Sigmoid colon (tissue), 7 donors: ENCODE measurements around the gene CDC25A. TPM values are rescaled to one million over a fixed set of nuclear protein-coding genes. Genes with fewer than 3 reads are reported as not detected.
"Not testable (repeated sequence)": the region's sequence is repeated elsewhere in the genome, so short reads cannot be mapped to it uniquely, and the experiment has no call there.

Source experiments
- DNase-seq: peaks from one replicate; pipeline ENCODE4 v3.0.0-alpha.2; 2019
- H3K27ac ChIP-seq, 4 donors: fragments of 200-600 bp; sonication (generic); one replicate each; pipeline ENCODE4 v1.5.1; 2016 to 2019; ENCODE audit warnings: mild to moderate bottlenecking in 1 of 4
- H3K27me3 ChIP-seq, 3 donors: fragments of 200-600 bp; sonication (generic); one replicate each; pipeline ENCODE4 v1.5.1; 2019; ENCODE audit warnings: mild to moderate bottlenecking in 1 of 3
- H3K36me3 ChIP-seq, 4 donors: fragments of 200-600 bp; sonication (generic); one replicate each; pipeline ENCODE4 v1.5.1; 2016 to 2019
- H3K4me1 ChIP-seq, 4 donors: fragments of 200-600 bp; sonication (generic); one replicate each; pipeline ENCODE4 v1.5.1; 2017 to 2019
- H3K4me3 ChIP-seq, 4 donors: fragments of 200-600 bp; sonication (generic); one replicate each; pipeline ENCODE4 v1.5.1; 2017 to 2019; ENCODE audit warnings: mild to moderate bottlenecking in 2 of 4, moderate library complexity in 1 of 4
- H3K9me3 ChIP-seq, 4 donors: fragments of 200-600 bp in 3 of 4; sonication (generic) in 3 of 4; one replicate each; pipeline versions ENCODE4 v1.5.1 to v1.6.1; 2013 to 2019
- EP300 ChIP-seq, 4 donors: sonication (generic); formaldehyde crosslinking; IDR thresholded peaks; one replicate each; pipeline ENCODE4 v1.6.1; 2017; ENCODE audit warnings: antibody characterized with exemption in 4 of 4
- POLR2A ChIP-seq, 2 donors: fragments of 450-650 bp; IDR thresholded peaks; one replicate each; pipeline ENCODE4 v1.6.1; 2016; ENCODE audit warnings: antibody characterized with exemption in 2 of 2, mild to moderate bottlenecking in 2 of 2, moderate library complexity in 2 of 2
- POLR2AphosphoS5 ChIP-seq, 4 donors: sonication (generic); formaldehyde crosslinking; IDR thresholded peaks; one replicate each; pipeline ENCODE4 v1.6.1; 2017; ENCODE audit warnings: antibody characterized with exemption in 4 of 4
- WGBS, 2 donors: extraction: QIAGEN DNeasy Blood & Tissue Kit; methylation state at CpG; one replicate each; pipeline ENCODE4 v1.1.7; 2013; 5-methylcytosine and 5-hydroxymethylcytosine counted together
- intact Hi-C: fragments of 100-400 bp; cut with DNase I; formaldehyde crosslinking; loops from one replicate; pipeline ENCODE4 v1.15.1; 2023
- polyA plus RNA-seq, 3 donors: library from polyadenylated mRNA; stranded (reverse); fragments of 200-250 nt; gene quantifications; one replicate each; pipeline ENCODE4 v1.2.3, GENCODE V29; 2013
- total RNA-seq, 4 donors: library from RNA; depleted of rRNA; stranded (reverse); fragments of >200 nt; gene quantifications; one replicate each; pipeline ENCODE4 v1.1.0, GENCODE V29; 2016
- TF ChIP-seq, protein P1 (sequence below), 4 experiments: fragments of 450-650 bp in 3 of 4; fragments of 200-600 bp in 1 of 4; IDR thresholded peaks; one replicate each; pipeline ENCODE4 v1.5.1; 2016 to 2019; ENCODE audit warnings: antibody characterized with exemption in 4 of 4, mild to moderate bottlenecking in 3 of 4, moderate library complexity in 2 of 4
- donor health status: healthy with polysubstance abuse.
- donor health status: Bipolar disorder and iron deficiency.
- donor health status: healthy.

Gene CDC25A
- total and polyA plus RNA-seq, 7 donors, result 0.27 to 8.1 (median 2.6) TPM; not detected in 1

DNA sequence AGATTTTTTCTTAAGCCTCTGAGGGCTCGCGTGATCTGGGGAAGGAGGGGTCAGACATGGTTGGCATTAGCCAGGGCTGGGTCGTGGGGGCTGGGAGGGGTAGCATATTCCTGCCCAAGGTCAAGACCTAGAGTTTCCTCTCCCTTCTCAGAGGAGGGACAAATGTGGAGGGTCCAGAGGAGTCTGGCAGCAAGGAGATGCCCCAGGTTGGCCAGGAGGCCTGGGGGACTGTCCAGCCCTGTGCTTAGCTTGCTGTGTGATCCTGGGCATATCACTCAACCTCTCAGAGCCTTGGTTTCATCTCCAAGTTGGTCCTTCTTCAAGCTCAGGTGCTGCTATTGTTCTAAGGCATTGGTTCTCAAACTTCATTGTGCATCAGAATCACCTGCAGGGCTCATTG lies 26.0 kb upstream of the CDC25A start:
- Histone ChIP-seq H3K9me3 (no peaks in the 10 kb centered on the region), H3K27me3 (no peaks in the 10 kb centered on the region), H3K4me3 (no peak overlapping the region), H3K27ac (no peak overlapping the region), H3K4me1 (peaks cover 0 to 17% (median 16%) of the 10 kb centered on the region in 4 donors), H3K36me3 (no peaks in the 10 kb centered on the region)
- intact Hi-C loops, result no loop called here
- 92 to 94% methylated on average over 3 of the region's 3 CpGs for WGBS, 2 donors
- DNase-seq, result no peak
- TF ChIP-seq, protein P1, sequence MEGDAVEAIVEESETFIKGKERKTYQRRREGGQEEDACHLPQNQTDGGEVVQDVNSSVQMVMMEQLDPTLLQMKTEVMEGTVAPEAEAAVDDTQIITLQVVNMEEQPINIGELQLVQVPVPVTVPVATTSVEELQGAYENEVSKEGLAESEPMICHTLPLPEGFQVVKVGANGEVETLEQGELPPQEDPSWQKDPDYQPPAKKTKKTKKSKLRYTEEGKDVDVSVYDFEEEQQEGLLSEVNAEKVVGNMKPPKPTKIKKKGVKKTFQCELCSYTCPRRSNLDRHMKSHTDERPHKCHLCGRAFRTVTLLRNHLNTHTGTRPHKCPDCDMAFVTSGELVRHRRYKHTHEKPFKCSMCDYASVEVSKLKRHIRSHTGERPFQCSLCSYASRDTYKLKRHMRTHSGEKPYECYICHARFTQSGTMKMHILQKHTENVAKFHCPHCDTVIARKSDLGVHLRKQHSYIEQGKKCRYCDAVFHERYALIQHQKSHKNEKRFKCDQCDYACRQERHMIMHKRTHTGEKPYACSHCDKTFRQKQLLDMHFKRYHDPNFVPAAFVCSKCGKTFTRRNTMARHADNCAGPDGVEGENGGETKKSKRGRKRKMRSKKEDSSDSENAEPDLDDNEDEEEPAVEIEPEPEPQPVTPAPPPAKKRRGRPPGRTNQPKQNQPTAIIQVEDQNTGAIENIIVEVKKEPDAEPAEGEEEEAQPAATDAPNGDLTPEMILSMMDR (IDR thresholded peaks at IDR 0.05), result no peak
- no peak for TF ChIP-seq EP300 (IDR thresholded peaks at IDR 0.05)
- TF ChIP-seq POLR2AphosphoS5 (IDR thresholded peaks at IDR 0.05), result no peak
- TF ChIP-seq POLR2A (IDR thresholded peaks at IDR 0.05), result no peak

DNA sequence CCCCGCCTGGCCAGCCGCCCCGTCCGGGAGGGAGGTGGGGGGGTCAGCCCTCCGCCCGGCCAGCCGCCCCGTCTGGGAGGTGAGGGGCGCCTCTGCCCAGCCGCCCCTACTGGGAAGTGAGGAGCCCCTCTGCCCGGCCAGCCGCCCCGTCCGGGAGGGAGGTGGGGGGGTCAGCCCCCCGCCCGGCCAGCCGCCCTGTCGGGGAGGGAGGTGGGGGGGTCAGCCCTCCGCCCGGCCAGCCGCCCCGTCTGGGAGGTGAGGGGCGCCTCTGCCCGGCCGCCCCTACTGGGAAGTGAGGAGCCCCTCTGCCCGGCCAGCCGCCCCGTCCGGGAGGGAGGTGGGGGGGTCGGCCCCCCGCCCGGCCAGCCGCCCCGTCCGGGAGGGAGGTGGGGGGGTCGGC lies 23.6 kb upstream of the CDC25A start:
- H3K27me3 ChIP-seq, H3K36me3 ChIP-seq, H3K9me3 ChIP-seq, intact Hi-C loops, H3K4me3 ChIP-seq, H3K27ac ChIP-seq, DNase-seq: not testable (repeated sequence)
- 95% methylated on average over 13 to 14 of the region's 36 CpGs for WGBS, 2 donors
- peaks cover 0 to 17% (median 16%) of the 10 kb centered on the region in 4 donors for H3K4me1 ChIP-seq

DNA sequence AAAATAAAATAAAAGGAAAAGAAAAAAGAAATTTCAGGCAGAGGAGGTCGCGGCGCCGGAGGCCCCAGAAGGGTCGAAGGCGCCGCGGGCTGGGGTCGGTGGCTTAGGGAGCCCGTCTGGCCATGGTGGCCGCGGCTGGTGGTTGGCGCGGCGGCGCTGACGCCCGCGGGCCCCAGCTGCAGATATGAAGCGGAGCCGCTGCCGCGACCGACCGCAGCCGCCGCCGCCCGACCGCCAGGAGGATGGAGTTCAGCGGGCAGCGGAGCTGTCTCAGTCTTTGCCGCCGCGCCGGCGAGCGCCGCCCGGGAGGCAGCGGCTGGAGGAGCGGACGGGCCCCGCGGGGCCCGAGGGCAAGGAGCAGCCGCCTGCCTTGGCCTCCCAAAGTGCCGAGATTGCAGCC lies 22.3 kb upstream of the CDC25A start:
- not testable (repeated sequence) for H3K9me3 ChIP-seq
- WGBS, 2 donors, result 85 to 92% methylated on average over 40 to 41 of the region's 48 CpGs

DNA sequence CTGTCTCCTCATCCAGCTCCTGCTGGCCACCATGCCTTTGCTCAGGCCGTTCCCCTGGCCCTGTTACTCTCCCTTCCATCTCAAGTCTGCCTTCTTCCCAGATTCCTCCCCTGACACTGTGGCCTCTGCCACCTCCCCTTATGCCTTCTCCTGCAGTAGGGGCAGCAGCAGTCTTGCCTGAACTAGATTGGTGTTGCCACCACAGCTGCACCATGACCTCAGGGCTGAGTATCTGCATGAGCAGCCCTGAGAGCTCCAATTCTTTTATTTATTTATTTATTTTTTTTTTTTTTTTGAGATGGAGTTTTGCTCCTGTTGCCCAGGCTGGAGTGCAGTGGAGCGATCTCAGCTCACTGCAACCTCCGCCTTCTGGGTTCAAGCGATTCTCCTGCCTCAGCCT lies 21.2 kb upstream of the CDC25A start:
- intact Hi-C loops, result no loop called here
- Histone ChIP-seq H3K4me1 (no peaks in the 10 kb centered on the region), H3K4me3 (no peak overlapping the region), H3K36me3 (no peaks in the 10 kb centered on the region), H3K27me3 (no peaks in the 10 kb centered on the region), H3K27ac (no peak overlapping the region), H3K9me3 (no peaks in the 10 kb centered on the region)
- 97 to 98% methylated on average over 4 of the region's 4 CpGs for WGBS, 2 donors
- TF ChIP-seq POLR2A (IDR thresholded peaks at IDR 0.05), result no peak
- TF ChIP-seq, protein P1 (IDR thresholded peaks at IDR 0.05), result no peak
- TF ChIP-seq EP300 (IDR thresholded peaks at IDR 0.05), result no peak
- TF ChIP-seq POLR2AphosphoS5 (IDR thresholded peaks at IDR 0.05), result no peak
- no peak for DNase-seq

More for the DNA sequence above, 22.3 kb upstream of the CDC25A start:
- H3K4me3 ChIP-seq, H3K36me3 ChIP-seq, H3K27me3 ChIP-seq, intact Hi-C loops, H3K27ac ChIP-seq, DNase-seq, H3K4me1 ChIP-seq: not testable (repeated sequence)

DNA sequence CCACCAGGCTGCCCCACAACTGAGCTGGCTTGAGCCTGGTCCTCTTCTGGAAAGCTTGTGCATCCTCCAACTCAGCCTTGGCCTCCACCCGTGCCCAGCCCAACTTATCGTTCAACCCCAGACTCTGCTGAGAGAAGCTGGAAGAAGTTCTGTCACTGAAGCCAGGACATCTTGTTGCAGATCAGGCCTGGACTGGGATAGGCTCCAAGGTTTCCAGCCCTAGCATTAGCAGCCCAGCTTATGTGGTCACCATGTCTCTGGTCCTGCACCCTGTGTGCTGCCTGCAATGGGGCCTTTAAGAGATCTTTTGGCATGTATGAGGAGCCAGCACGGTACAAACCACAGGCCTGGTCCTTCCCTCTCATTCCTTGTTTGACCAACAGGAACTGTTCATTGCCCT lies 19.9 kb upstream of the CDC25A start:
- intact Hi-C loops, result no loop called here
- Histone ChIP-seq H3K27me3 (no peaks in the 10 kb centered on the region), H3K9me3 (no peaks in the 10 kb centered on the region), H3K4me1 (no peaks in the 10 kb centered on the region), H3K27ac (no peak overlapping the region), H3K4me3 (no peak overlapping the region), H3K36me3 (no peaks in the 10 kb centered on the region)
- WGBS, 2 donors, result 83 to 84% methylated on average over 3 of the region's 3 CpGs
- TF ChIP-seq, protein P1 (IDR thresholded peaks at IDR 0.05), result no peak
- no peak for TF ChIP-seq POLR2AphosphoS5 (IDR thresholded peaks at IDR 0.05)
- TF ChIP-seq POLR2A (IDR thresholded peaks at IDR 0.05), result no peak
- no peak for TF ChIP-seq EP300 (IDR thresholded peaks at IDR 0.05)
- no peak for DNase-seq

DNA sequence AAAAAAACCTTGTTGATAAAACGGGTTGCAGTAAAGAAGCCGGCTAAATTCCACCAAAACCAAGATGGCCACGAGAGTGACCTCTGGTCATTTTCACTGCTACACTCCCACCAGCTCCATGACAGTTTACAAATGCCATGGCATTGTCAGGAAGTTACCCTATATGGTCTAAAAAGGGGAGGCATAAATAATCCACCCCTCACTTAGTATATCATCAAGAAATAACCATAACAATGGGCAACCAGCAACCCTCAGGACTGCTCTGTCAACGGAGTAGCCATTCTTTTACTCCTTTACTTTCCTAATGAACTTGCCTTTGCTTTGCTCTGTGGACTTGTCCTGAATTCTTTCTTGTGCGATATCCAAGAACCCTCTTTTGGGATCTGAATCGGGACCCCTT lies 14.4 kb upstream of the CDC25A start:
- 77 to 88% methylated on average over 6 of the region's 6 CpGs for WGBS, 2 donors
- Histone ChIP-seq H3K4me1 (no peaks in the 10 kb centered on the region), H3K27me3 (no peaks in the 10 kb centered on the region)

More for the DNA sequence above, 14.4 kb upstream of the CDC25A start:
- no peak for TF ChIP-seq POLR2A (IDR thresholded peaks at IDR 0.05)
- H3K9me3 ChIP-seq, result no peaks in the 10 kb centered on the region
- H3K36me3 ChIP-seq, result no peaks in the 10 kb centered on the region
- no peak for DNase-seq
- H3K27ac ChIP-seq, result no peak overlapping the region
- H3K4me3 ChIP-seq, result no peak overlapping the region
- intact Hi-C loops, result no loop called here
